Upper lobe of left lung (tissue), 6 donors: ENCODE measurements around the gene PMPCA. TPM values are rescaled to one million over a fixed set of nuclear protein-coding genes. Genes with fewer than 3 reads are reported as not detected.
A peak's percentile ranks its signal among the peaks of the same experiment; 100 is the strongest.

Experiments used
- ATAC-seq, 2 donors: fragments of 200-7000 bp; cut with Tn5 transposase; one replicate each; pipeline ENCODE4 v1.9.1; 2022; ENCODE audit warnings: mild to moderate bottlenecking in 2 of 2, moderate library complexity in 2 of 2; ENCODE audit not compliant: low FRiP score in 2 of 2
- DNase-seq, 2 donors: peaks; one replicate each; pipeline ENCODE4 v3.0.0-alpha.2; 2019 to 2020
- H3K27ac ChIP-seq, 4 donors: fragments of 200-600 bp; sonication (generic); one replicate each; pipeline ENCODE4 v1.5.1; 2016 to 2019
- H3K27me3 ChIP-seq, 4 donors: fragments of 200-600 bp; sonication (generic); one replicate each; pipeline ENCODE4 v1.5.1; 2017 to 2019
- H3K36me3 ChIP-seq, 4 donors: fragments of 200-600 bp; sonication (generic); one replicate each; pipeline ENCODE4 v1.5.1; 2016 to 2019
- H3K4me1 ChIP-seq, 4 donors: fragments of 200-600 bp; sonication (generic); one replicate each; pipeline ENCODE4 v1.5.1; 2018 to 2019
- H3K4me3 ChIP-seq, 4 donors: fragments of 200-600 bp; sonication (generic); one replicate each; pipeline ENCODE4 v1.5.1; 2017 to 2019; ENCODE audit warnings: mild to moderate bottlenecking in 2 of 4, moderate library complexity in 1 of 4
- H3K9me3 ChIP-seq, 4 donors: fragments of 200-600 bp; sonication (generic); one replicate each; pipeline ENCODE4 v1.5.1; 2018 to 2019
- EP300 ChIP-seq, 4 donors: sonication (generic); formaldehyde crosslinking; IDR thresholded peaks; one replicate each; pipeline ENCODE4 v1.5.1; 2017; ENCODE audit warnings: antibody characterized with exemption in 4 of 4, control low read depth in 2 of 4
- POLR2A ChIP-seq, 4 donors: fragments of 450-650 bp; IDR thresholded peaks; one replicate each; pipeline ENCODE4 v1.5.1; 2016 to 2017; ENCODE audit warnings: antibody characterized with exemption in 4 of 4, mild to moderate bottlenecking in 2 of 4
- POLR2AphosphoS5 ChIP-seq, 2 donors: sonication (generic); formaldehyde crosslinking; IDR thresholded peaks; one replicate each; pipeline ENCODE4 v1.5.1; 2017; ENCODE audit warnings: antibody characterized with exemption in 2 of 2
- WGBS, 2 donors: methylation state at CpG; one replicate each; pipeline ENCODE4 v1.1.5; 2017 to 2018; 5-methylcytosine and 5-hydroxymethylcytosine counted together
- total RNA-seq, 6 donors: library from RNA; depleted of rRNA in 4 of 6; stranded (reverse); fragments of >200 nt in 4 of 6; gene quantifications; one replicate each; pipeline versions ENCODE4 v1.1.0 to v1.2.1, GENCODE V29; 2016 to 2021
- TF ChIP-seq, protein P1 (sequence below), 6 experiments: fragments of 450-650 bp in 4 of 6; fragments of 200-600 bp in 2 of 6; sonication (generic) in 2 of 6; IDR thresholded peaks; one replicate each; pipeline ENCODE4 v1.5.1; 2016 to 2019; ENCODE audit warnings: antibody characterized with exemption in 6 of 6
- donor health status: DM: no; HTN: no; CAD: no; lungs with moderate emphysema.
- donor health status: DM: no; HTN: yes; CAD: no; lungs with severe emphysema.

Gene PMPCA
- total RNA-seq, 6 donors from 2014 or later: 30.4 to 48.2 (median 41.0) TPM

DNA sequence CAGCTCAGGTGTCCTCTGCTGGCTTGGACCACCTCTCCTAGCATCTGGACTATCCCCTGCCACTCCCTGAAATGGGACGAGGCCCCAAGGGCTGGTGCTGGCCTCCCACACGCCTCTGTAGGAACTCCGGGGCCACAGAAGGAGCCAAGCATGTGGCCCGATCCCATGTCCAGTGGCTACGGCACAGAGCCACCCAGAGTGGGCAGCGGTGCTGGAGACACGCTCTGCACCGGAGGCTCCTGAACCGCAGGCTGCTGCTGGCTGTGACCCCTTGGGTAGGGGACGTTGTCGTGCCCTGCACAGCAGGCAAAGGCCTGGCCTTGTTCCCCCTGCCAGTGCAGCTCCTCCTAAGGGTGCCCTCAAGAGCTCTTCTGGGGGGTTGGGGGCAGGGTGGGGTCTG, 30.6 kb upstream of the PMPCA start:
- peak in 1 of 2 donors; percentile 59 for DNase-seq
- Histone ChIP-seq H3K4me3 (no peak overlapping the region), H3K27me3 (no peaks in the 10 kb centered on the region), H3K9me3 (no peaks in the 10 kb centered on the region), H3K4me1 (no peaks in the 10 kb centered on the region), H3K36me3 (peaks cover 0 to 67% (median 55%) of the 10 kb centered on the region in 4 donors), H3K27ac (no peak overlapping the region)
- WGBS, 2 donors: 90% methylated on average over 11 of the region's 11 CpGs; no CpG with 5 or more reads in 1 of the 2 donors
- no peak for ATAC-seq
- TF ChIP-seq EP300 (IDR thresholded peaks at IDR 0.05) (no peak), POLR2AphosphoS5 (IDR thresholded peaks at IDR 0.05) (no peak), POLR2A (IDR thresholded peaks at IDR 0.05) (no peak)
- TF ChIP-seq, protein P1, sequence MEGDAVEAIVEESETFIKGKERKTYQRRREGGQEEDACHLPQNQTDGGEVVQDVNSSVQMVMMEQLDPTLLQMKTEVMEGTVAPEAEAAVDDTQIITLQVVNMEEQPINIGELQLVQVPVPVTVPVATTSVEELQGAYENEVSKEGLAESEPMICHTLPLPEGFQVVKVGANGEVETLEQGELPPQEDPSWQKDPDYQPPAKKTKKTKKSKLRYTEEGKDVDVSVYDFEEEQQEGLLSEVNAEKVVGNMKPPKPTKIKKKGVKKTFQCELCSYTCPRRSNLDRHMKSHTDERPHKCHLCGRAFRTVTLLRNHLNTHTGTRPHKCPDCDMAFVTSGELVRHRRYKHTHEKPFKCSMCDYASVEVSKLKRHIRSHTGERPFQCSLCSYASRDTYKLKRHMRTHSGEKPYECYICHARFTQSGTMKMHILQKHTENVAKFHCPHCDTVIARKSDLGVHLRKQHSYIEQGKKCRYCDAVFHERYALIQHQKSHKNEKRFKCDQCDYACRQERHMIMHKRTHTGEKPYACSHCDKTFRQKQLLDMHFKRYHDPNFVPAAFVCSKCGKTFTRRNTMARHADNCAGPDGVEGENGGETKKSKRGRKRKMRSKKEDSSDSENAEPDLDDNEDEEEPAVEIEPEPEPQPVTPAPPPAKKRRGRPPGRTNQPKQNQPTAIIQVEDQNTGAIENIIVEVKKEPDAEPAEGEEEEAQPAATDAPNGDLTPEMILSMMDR (IDR thresholded peaks at IDR 0.05): no peak

DNA sequence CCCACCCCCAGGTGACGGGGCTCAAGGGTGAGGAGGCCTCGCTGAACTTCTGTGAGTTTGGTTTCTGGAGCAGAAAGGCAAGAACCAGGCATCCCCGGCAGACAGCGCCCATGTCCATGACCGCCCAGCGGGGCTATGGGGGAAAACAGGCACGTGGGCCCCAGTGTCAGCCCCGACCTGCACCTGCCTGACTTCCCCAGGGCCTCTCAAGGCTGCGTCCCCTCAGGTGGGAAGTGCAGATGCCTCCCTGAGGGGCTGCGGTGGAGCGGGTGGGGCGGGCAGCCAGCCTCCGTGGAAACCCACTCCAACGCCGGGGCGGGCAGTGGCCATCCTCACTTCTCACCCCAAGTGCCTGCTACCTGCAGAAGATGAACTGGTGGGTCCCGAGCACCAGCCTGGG, 30.1 kb upstream of the PMPCA start:
- H3K9me3 ChIP-seq: no peaks in the 10 kb centered on the region
- ATAC-seq (no peak), DNase-seq (peak in 1 of 2 donors; percentile 80)
- no peaks in the 10 kb centered on the region for H3K4me1 ChIP-seq
- TF ChIP-seq, protein P1 (IDR thresholded peaks at IDR 0.05): no peak
- no peak for TF ChIP-seq EP300 (IDR thresholded peaks at IDR 0.05)
- no peak for TF ChIP-seq POLR2AphosphoS5 (IDR thresholded peaks at IDR 0.05)
- no peak for TF ChIP-seq POLR2A (IDR thresholded peaks at IDR 0.05)
- no peaks in the 10 kb centered on the region for H3K27me3 ChIP-seq
- 95% methylated on average over 16 of the region's 17 CpGs; no CpG with 5 or more reads in 1 of the 2 donors for WGBS, 2 donors
- no peak overlapping the region for H3K27ac ChIP-seq
- peaks cover 0 to 72% (median 59%) of the 10 kb centered on the region in 4 donors for H3K36me3 ChIP-seq
- no peak overlapping the region for H3K4me3 ChIP-seq

GRCh38 chr9:136381311-136381710, 29.1 kb upstream of the PMPCA start:
- peak in 1 of 2 donors; percentile 68 for DNase-seq
- Histone ChIP-seq H3K4me3 (no peak overlapping the region), H3K4me1 (no peaks in the 10 kb centered on the region), H3K36me3 (peaks cover 0 to 79% (median 62%) of the 10 kb centered on the region in 4 donors), H3K27me3 (no peaks in the 10 kb centered on the region), H3K9me3 (no peaks in the 10 kb centered on the region), H3K27ac (no peak overlapping the region)
- WGBS, 2 donors: 87 to 96% methylated on average over 5 to 7 of the region's 9 CpGs
- TF ChIP-seq, protein P1 (IDR thresholded peaks at IDR 0.05): no peak
- no peak for TF ChIP-seq EP300 (IDR thresholded peaks at IDR 0.05)
- TF ChIP-seq POLR2A (IDR thresholded peaks at IDR 0.05): no peak
- TF ChIP-seq POLR2AphosphoS5 (IDR thresholded peaks at IDR 0.05): no peak
- no peak for ATAC-seq

DNA sequence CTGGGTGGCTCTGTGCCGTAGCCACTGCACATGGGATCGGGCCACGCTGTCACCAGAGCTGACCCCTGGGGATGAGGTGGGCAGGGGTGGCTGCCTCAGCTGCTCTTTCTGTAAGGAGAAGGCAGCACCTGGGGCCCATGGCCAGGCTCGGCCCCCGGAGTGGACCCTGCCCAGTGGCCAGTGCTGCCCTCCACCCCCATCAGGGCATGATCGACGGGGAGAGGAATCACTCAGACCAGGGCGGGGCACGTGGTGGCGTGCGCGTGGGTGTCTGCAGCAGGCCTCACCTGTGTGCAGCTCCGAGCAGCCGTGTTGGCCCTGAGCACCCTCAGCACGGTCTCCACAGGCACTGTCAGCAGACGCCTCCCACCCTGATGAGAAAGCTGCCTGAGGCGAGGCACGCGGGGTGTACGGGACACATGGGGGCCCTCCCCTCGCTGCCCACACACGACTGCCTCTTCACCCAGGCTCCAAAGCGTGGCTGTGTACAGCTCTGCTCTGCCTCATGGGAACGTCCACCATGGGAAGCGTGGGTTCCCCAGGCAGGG, 28.4 kb upstream of the PMPCA start:
- ATAC-seq: no peak
- H3K36me3 ChIP-seq: peaks cover 0 to 85% (median 67%) of the 10 kb centered on the region in 4 donors
- H3K9me3 ChIP-seq: no peaks in the 10 kb centered on the region
- no peaks in the 10 kb centered on the region for H3K27me3 ChIP-seq
- H3K4me1 ChIP-seq: no peaks in the 10 kb centered on the region
- H3K27ac ChIP-seq: no peak overlapping the region
- 95 to 97% methylated on average over 3 to 14 of the region's 25 CpGs for WGBS, 2 donors
- DNase-seq: peak in 1 of 2 donors; percentile 77
- H3K4me3 ChIP-seq: no peak overlapping the region
- TF ChIP-seq, protein P1 (IDR thresholded peaks at IDR 0.05): no peak
- TF ChIP-seq EP300 (IDR thresholded peaks at IDR 0.05) (no peak), POLR2A (IDR thresholded peaks at IDR 0.05) (no peak), POLR2AphosphoS5 (IDR thresholded peaks at IDR 0.05) (no peak)

DNA sequence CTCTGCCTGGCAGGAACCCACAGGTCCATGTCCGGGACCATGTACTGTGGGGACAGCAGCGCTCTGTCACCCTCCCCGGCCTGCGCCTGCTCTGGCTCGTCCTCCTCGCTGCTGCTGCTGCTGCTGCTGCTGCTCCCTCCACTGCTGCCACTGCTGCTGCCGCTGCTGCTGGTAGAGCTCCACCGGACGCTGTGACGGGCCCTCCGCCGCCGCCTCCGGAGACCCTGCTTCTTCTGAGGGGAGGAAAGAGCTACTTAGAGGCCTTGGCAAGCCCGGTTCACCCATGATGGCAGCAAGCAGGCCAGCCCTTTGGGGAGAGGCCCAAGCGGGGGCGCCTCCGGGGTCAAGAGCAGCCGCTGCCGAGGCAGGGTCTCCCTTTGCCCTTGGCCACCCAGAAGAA, 27.0 kb upstream of the PMPCA start:
- H3K27me3 ChIP-seq: no peaks in the 10 kb centered on the region
- H3K9me3 ChIP-seq: no peaks in the 10 kb centered on the region
- ATAC-seq (no peak), DNase-seq (peak in 1 of 2 donors; percentile 80)
- no peaks in the 10 kb centered on the region for H3K4me1 ChIP-seq
- H3K27ac ChIP-seq: no peak overlapping the region
- H3K36me3 ChIP-seq: peaks cover 7 to 97% (median 80%) of the 10 kb centered on the region in 4 donors
- no peak overlapping the region for H3K4me3 ChIP-seq
- no peak for TF ChIP-seq POLR2AphosphoS5 (IDR thresholded peaks at IDR 0.05)
- TF ChIP-seq, protein P1 (IDR thresholded peaks at IDR 0.05): no peak
- no peak for TF ChIP-seq EP300 (IDR thresholded peaks at IDR 0.05)
- no peak for TF ChIP-seq POLR2A (IDR thresholded peaks at IDR 0.05)
- WGBS, 2 donors: 96% methylated on average over 20 of the region's 20 CpGs; no CpG with 5 or more reads in 1 of the 2 donors
